ENCODE results near the gene ATXN7. TPM values are rescaled to one million over a fixed set of nuclear protein-coding genes. Genes with fewer than 3 reads are reported as not detected.

The ATXN7 gene
- total RNA-seq, 2 experiments from 2014 or later, result 289 to 304 TPM

DNA sequence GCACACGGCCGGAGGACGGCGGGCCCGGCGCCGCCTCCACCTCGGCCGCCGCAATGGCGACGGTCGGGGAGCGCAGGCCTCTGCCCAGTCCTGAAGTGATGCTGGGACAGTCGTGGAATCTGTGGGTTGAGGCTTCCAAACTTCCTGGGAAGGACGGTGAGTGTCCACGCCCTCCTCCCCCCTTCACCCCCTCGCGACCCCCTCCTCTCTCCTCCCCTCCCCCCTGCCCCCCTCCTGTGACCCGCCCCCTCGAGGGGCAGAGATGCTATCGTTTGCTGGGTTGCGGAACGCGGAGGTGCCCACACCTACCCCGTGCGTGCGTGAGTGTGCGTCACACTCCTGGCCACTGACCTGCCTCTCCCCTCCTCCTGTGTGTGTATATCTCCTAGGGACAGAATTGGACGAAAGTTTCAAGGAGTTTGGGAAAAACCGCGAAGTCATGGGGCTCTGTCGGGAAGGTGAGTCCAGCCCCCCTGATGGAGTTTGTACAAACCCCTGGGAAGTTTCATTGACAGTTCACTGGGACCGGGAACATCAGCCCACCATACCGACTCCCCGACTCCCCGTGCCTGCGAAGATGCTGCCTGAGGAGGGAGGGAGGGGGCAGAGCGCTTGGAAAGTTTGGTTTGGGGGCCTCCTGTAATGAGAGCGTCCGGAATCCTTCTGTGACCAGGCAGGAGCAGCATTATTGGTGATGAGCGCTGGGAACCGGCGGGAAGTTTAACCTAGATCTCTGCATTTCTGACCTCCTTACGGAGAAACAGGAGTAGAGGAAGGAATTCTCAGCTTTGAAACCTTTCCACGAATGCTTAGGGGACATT is 49.3 kb downstream of the ATXN7 start:
- Histone ChIP-seq H3K36me3 (ENCODE audit: insufficient read depth, low read length) (peaks cover 13% of the 10 kb centered on the region), H3K4me3 (ENCODE audit: low read length) (peak overlapping the region; percentile 64), H3K27ac (ENCODE audit: low read depth in 1 of 2, low read length in 2 of 2) (peak overlapping the region; percentile 17 to 63), H3K4me1 (ENCODE audit: insufficient read depth, low read length) (peaks cover 24% of the 10 kb centered on the region), H3K9me3 (ENCODE audit: control insufficient read depth in 1 of 2, insufficient read depth in 1 of 2, low read length in 2 of 2) (no peaks in the 10 kb centered on the region), H3K27me3 (ENCODE audit: control insufficient read depth in 1 of 2, insufficient read depth in 2 of 2, low read length in 2 of 2) (no peaks in the 10 kb centered on the region)
- Mint-ChIP-seq H3K4me1 (ENCODE audit: low read depth) (peaks cover 43% of the 10 kb centered on the region), H3K27me3 (no peaks in the 10 kb centered on the region), H3K4me3 (peak overlapping the region; percentile 91), H3K27ac (peak overlapping the region; percentile 90), H3K36me3 (ENCODE audit: low read depth) (peaks cover 54% of the 10 kb centered on the region), H3K9me3 (no peaks in the 10 kb centered on the region)
- peak; percentile 15 to 80 (median 44) for DNase-seq
- intact Hi-C loops (cut with DNase I, micrococcal nuclease), result loop anchor here (2.0 to 5.0 kb wide), 5 partner anchors 42 to 110 kb away; partner anchors contain the start of genes PSMD6 (in 2 of the 2), ATXN7 (in 1 of the 2) and THOC7 (in 1 of the 2)
- POLR2A ChIA-PET, result interaction anchor here (0.6 to 3.6 kb wide), 7 partner anchors 10 to 110 kb away, joined by 3 to 43 read pairs (median 8); partner anchors contain the start of genes ATXN7, PSMD6 and THOC7
- peak; percentile 26 for ATAC-seq (ENCODE audit: poor library complexity)
- CTCF ChIA-PET, result no interaction called here
- TF ChIP-seq, protein P1, sequence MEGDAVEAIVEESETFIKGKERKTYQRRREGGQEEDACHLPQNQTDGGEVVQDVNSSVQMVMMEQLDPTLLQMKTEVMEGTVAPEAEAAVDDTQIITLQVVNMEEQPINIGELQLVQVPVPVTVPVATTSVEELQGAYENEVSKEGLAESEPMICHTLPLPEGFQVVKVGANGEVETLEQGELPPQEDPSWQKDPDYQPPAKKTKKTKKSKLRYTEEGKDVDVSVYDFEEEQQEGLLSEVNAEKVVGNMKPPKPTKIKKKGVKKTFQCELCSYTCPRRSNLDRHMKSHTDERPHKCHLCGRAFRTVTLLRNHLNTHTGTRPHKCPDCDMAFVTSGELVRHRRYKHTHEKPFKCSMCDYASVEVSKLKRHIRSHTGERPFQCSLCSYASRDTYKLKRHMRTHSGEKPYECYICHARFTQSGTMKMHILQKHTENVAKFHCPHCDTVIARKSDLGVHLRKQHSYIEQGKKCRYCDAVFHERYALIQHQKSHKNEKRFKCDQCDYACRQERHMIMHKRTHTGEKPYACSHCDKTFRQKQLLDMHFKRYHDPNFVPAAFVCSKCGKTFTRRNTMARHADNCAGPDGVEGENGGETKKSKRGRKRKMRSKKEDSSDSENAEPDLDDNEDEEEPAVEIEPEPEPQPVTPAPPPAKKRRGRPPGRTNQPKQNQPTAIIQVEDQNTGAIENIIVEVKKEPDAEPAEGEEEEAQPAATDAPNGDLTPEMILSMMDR (IDR thresholded peaks at IDR 0.05), result no peak

DNA sequence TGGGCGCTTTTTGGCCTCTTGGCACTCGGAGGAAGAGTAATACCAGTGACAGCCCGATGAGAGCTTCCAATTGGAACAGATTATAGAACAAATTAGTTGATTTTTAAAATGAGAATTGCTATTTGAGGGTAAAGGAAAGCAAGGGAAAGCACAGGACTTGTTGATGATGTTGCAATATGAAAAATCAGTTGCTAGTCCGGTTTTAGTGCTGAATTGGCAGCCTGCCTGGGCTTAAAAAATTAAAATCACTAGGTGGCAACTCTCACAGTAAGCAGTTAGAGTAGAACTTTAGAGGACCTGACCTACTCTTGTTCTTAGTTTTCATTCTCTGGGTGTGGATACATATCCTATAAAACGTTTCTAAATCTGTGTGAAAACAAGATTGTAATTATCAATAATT is 50.6 kb downstream of the ATXN7 start:
- H3K4me3 ChIP-seq (ENCODE audit: low read length), result no peak overlapping the region
- no peaks in the 10 kb centered on the region for H3K27me3 ChIP-seq (ENCODE audit: control insufficient read depth in 1 of 2, insufficient read depth in 2 of 2, low read length in 2 of 2)
- no peaks in the 10 kb centered on the region for H3K9me3 Mint-ChIP-seq
- peaks cover 68% of the 10 kb centered on the region for H3K36me3 Mint-ChIP-seq (ENCODE audit: low read depth)
- intact Hi-C loops (cut with DNase I, micrococcal nuclease), result loop anchor here in 1 of 2 experiments (5.0 kb wide), 1 partner anchor 108 kb away; the partner anchor contains the start of gene PSMD6
- peaks cover 49% of the 10 kb centered on the region for H3K4me1 Mint-ChIP-seq (ENCODE audit: low read depth)
- peak overlapping the region; percentile 90 for H3K27ac Mint-ChIP-seq
- peak overlapping the region; percentile 91 for H3K4me3 Mint-ChIP-seq
- DNase-seq, result no peak
- H3K36me3 ChIP-seq (ENCODE audit: insufficient read depth, low read length), result peaks cover 22% of the 10 kb centered on the region
- no peaks in the 10 kb centered on the region for H3K9me3 ChIP-seq (ENCODE audit: control insufficient read depth in 1 of 2, insufficient read depth in 1 of 2, low read length in 2 of 2)
- CTCF ChIA-PET, result no interaction called here
- peaks cover 24% of the 10 kb centered on the region for H3K4me1 ChIP-seq (ENCODE audit: insufficient read depth, low read length)
- TF ChIP-seq, protein P1 (IDR thresholded peaks at IDR 0.05), result no peak
- no peak for ATAC-seq (ENCODE audit: poor library complexity)
- H3K27ac ChIP-seq (ENCODE audit: low read depth in 1 of 2, low read length in 2 of 2), result no peak overlapping the region
- no peaks in the 10 kb centered on the region for H3K27me3 Mint-ChIP-seq
- POLR2A ChIA-PET, result interaction anchor here (1.2 kb wide), 1 partner anchor 54 kb away, joined by 3 read pairs; no protein-coding TSS in a partner anchor

DNA sequence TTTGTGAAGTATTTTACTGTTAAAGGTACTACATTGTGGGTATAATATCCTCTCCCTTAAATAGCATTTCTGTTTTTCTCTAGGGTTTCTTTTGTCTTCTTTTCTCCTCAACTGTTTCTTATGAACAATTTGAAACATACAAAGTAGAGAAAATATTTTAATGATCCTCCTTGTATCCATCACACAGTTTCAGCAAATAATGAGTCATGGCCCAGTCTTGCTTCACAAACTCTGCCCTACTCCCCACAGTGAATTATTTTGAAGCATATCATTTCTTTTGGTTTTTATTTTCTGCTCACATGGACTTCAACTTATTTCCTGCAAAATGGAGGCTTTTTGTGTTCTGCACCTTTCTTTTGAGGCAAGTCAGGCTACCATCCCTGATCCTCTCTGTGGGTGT is 54.7 kb downstream of the ATXN7 start:
- Histone ChIP-seq H3K4me3 (ENCODE audit: low read length) (no peak overlapping the region), H3K4me1 (ENCODE audit: insufficient read depth, low read length) (peaks cover 16% of the 10 kb centered on the region), H3K27ac (ENCODE audit: low read depth in 1 of 2, low read length in 2 of 2) (no peak overlapping the region), H3K36me3 (ENCODE audit: insufficient read depth, low read length) (peaks cover 47% of the 10 kb centered on the region), H3K9me3 (ENCODE audit: control insufficient read depth in 1 of 2, insufficient read depth in 1 of 2, low read length in 2 of 2) (no peaks in the 10 kb centered on the region), H3K27me3 (ENCODE audit: control insufficient read depth in 1 of 2, insufficient read depth in 2 of 2, low read length in 2 of 2) (no peaks in the 10 kb centered on the region)
- H3K9me3 Mint-ChIP-seq, result no peaks in the 10 kb centered on the region
- peaks cover 88% of the 10 kb centered on the region for H3K36me3 Mint-ChIP-seq (ENCODE audit: low read depth)
- no peak overlapping the region for H3K27ac Mint-ChIP-seq
- POLR2A ChIA-PET, result no interaction called here
- CTCF ChIA-PET, result no interaction called here
- peaks cover 30% of the 10 kb centered on the region for H3K4me1 Mint-ChIP-seq (ENCODE audit: low read depth)
- ATAC-seq (ENCODE audit: poor library complexity) (no peak), DNase-seq (no peak)
- H3K4me3 Mint-ChIP-seq, result no peak overlapping the region
- TF ChIP-seq, protein P1 (IDR thresholded peaks at IDR 0.05), result no peak
- intact Hi-C loops (cut with DNase I, micrococcal nuclease), result no loop called here
- no peaks in the 10 kb centered on the region for H3K27me3 Mint-ChIP-seq

All from CD4-positive, alpha-beta T cell (primary cell).